Activated T-helper 9 cell treated with anti-CD3 and anti-CD28 coated beads, Interleukin-2, amount 50 U/mL, for 16 hours (primary cell): ENCODE measurements around the gene ADGRL2.
"Not testable (repeated sequence)": the region's sequence is repeated elsewhere in the genome, so short reads cannot be mapped to it uniquely, and the experiment has no call there.

Experiments used
- DNase-seq: peaks from one replicate; pipeline ENCODE4 v3.0.0-alpha.2; 2020; ENCODE audit warnings: low read depth

Gene ADGRL2

DNA sequence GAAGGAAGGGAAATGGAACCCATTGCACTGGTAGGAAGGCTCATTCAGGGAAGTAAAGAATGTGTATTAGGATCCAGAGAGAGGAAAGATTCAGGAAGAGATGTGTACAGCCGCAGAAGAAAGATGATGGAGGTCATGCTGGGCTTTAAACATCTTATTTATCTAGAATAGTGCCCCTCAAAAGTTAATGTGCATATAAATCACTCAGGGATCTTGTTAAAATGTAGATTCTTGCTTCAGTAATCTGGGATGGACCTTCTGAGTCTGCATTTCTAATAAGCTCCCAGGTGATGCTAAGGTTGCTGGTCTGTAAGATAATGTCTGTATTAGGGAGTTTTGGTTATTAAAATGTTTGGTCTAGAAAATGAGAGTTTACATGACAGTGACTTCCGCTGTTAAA is 46.3 kb downstream of the ADGRL2 start:
- no peak for DNase-seq

DNA sequence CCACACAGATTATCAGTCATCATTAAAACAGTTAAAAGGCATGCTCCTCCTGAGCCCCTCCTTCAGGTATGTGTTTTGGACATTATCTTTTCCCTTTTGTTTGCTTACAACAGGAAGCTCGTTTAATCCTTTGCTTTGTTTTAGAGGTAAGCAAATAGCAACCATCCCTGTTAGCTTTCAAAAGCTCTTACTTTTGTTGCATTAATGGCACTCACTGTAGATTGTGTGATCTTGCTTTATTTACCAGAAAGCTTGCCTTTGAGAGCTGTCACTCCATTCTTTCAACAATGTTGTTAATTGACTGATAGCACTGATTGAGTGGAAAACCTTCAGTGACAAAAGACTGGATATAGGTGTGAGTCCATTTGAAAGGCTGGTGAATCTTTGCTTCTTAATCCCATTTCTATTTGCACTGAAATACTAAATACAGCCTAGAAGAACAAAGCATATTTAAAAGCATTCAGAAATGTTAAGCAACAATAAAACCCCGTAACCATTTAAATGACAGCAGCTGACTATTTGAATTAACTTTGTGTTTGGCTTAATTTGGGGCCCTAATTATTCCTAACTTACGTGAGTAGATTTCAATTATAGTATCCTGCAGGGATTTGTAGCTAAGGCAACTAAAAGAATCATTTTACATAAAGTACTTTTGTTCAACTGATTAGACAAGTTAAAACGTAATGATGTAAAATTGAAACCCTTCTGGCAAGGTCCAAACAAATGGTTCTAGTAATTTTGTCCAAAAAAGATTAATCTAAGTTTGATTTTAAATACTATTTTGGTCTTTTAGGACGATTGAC is 48.3 kb downstream of the ADGRL2 start:
- no peak for DNase-seq

DNA sequence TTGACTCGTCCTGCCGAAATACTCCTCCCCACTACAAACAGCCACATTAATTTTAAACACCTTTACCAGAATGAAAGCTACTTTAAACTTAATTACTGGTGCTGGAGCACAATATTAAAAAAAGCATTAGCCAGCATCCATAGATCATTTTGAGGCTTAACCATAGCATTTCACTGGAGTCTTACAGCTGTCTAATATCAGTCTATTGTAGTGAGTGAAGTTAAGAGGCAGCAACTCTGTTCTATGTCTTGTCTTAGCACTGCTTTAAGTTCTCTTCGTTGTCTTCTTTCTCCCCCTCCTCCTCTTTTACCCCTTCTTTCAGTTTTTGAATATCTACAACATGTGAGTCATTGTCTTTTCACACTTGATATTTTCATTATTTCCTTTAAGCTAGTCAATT is 49.3 kb downstream of the ADGRL2 start:
- DNase-seq, result no peak

DNA sequence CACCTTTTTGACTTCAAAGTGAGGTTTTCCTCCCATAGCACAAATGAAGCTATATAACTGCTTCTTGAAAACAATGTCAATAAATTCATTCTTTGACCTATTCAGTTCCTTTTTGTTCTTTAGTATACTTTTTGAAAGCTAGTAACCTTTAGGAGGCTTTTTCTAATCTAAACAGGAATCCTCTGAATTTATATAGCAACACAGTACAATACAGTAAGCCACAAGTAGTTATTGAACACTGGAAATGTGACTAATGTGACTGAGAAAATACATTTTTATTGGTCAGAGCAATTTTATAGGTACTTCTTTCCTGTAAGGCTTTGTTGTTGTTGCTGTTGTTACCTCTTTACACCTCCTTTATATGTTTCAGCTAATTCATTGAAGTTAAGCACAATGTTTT is 49.8 kb downstream of the ADGRL2 start:
- DNase-seq, result no peak

DNA sequence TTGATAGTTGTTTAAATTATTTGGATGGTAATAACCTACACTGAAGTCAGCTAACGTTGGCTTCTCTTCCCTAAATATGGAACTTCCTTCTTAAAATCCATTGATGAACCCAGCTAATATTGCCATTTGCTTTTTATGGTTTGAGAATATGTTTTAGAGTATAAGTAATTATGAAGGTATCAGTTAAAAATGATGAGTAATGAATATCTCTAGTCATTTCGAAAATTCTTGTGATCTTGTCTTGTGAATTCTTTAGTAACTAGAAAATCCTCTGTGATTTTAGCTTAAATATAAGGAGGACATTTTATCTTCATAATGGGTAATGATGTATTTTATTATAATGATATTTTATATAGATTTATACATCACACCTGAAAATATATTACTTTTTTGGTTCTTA is 50.5 kb downstream of the ADGRL2 start:
- no peak for DNase-seq

DNA sequence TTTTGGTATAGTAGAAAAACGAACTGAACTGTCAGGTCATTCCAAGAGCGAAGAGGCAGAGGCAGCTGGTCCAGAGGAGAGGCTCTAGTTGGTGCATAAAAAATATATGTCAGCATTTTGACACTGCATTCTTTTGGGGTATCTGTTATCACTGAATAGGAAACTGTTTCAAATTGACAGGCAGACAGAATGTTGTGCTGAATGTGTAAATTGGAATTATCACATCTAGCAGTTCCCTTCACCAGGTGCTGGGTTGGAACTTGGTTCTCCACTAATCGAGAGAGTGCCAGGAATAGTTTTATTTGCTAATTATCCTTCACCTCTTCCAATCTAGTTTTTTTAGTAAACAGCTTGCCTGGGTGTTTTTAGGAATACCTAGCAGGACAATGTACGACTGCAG is 52.2 kb downstream of the ADGRL2 start:
- no peak for DNase-seq

DNA sequence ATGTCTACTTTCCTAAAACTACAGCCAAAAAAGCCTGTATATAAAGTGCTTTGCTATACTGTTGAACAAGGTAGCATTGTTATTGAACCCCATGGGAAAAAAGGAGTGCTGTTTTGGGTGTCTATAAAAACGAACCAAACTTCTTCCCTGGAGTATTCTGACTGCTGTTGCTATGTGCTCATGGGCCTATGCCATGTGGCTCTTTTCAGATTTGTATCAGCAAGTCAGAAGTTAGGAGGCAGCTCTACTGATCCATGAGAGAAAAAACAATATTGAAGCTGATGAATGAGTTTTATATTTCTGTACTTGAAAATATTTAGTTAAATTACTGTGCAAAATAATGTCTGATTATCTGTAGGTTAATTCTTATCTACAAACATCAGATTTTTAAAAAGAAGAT is 66.5 kb downstream of the ADGRL2 start:
- no peak for DNase-seq

DNA sequence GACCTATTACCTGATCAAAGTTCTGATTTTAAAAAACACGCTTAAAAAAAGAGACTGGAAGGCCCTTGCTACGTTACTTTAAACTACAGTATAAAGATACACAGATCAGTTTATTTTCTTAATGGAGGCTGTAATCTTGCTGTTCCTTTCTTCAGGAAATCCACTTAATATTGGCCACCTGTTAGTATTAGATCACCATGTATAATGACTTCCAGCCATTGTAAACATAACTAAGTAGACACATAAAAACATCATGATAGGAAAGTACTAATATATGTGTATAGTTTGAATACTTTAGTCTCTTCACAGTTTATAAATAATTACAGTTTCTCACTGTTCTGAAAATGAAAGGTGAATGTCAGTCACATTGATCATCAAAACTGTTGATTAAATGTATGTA is 68.6 kb downstream of the ADGRL2 start:
- no peak for DNase-seq

DNA sequence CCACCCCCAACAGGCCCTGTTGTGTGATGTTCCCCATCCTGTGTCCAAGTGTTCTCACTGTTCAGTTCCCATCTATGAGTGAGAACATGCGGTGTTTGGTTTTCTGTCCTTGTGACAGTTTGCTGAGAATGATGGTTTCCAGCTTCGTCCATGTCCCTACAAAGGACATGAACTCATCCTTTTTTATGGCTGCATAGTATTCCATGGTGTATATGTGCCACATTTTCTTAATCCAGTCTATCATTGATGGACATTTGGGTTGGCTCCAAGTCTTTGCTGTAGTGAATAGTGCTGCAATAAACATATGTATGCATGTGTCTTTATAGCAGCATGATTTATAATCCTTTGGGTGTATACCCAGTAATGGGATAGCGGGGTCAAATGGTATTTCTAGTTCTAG is 70.4 kb downstream of the ADGRL2 start:
- not testable (repeated sequence) for DNase-seq

DNA sequence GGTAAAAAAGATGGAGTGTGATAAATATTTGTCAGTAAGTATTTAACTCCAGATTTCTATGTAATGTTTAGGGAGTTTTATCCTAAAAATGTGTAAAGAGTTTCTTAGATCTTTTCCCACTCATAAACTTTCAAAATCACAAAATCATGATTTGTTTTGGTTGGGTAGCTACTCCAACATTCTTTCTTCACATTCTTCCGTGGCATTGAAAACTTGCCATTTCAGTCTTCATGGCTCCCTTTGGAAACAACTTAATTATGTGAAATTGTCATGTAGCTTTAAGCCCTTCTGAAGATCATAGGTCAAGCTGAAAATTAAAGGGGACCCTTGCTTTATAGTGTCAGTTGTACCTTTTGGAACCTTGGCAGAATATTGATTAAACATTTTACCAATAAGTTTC is 73.2 kb downstream of the ADGRL2 start:
- no peak for DNase-seq

DNA sequence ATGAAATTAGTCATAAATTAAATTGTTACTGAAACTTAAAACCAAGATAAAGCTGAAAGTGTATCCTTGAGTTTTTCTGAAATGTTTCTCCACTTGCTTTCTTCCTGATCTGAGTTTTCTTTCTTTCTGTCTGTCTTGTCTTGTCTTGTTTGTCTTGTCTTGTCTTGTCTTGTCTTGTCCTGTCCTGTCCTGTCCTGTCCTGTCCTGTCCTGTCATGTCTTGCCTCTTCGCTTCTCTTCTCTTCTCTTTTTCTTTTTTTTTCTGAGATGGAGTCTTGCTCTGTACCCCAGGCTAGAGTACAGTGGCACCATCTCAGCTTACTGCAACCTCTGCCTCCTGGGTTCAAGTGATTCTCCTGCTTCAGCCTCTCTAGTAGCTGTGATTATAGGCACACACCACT is 73.7 kb downstream of the ADGRL2 start:
- no peak for DNase-seq

DNA sequence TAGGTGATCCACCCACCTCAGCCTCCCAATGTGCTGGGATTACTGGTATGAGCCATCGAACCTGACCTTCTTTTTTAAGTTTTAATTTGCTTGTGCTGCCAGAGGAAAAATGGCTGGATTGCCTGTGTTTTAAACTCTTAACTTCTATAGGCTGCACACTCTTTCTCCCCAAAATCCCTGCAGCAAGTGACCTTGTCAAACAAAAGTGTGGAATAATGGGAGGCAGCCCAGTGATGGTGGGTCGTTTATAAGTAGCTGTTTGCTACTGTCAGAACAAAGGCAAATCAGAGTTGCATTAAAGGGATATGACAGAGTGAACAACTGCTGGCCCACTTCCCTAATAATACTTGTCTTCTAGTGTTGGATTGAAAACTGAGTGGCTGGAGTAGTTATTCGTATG is 74.2 kb downstream of the ADGRL2 start:
- no peak for DNase-seq

DNA sequence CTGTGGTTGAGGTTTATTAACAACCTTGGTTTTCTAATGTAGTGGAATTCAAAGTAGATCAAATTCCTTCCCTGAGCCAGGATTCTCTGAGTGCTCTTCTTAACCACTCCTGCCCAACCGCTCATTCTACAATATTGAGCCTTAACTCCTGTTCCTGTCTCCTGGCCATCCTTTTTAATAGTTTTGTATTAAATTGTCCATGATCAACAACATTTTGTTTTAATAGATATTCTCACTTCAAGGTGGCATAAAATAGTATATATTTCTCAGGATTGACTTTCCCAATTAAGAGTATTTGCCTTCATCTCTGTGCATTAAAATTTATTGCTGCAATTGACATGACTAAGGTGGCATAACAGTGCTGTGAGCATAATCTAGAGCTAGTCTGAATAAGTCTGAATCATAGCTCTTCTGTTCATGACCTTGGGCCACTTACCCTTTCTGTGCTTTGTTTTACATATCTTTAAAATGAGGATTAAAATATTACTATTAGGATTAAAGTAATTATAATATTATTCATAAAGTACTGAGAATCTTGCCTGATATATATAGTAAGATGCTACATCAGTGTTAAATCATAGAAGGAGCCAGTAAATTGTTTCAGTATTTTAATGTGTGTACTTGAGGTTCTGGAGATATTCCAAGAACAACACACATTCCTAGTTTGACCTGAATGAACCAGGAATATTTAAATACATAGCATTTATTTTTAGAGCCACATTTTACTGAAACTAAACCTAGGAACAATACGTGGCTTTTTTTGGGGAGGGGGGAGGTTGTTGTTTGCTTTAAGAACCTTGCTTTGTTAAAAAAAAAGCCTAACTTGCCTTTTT is 76.4 kb downstream of the ADGRL2 start:
- no peak for DNase-seq

DNA sequence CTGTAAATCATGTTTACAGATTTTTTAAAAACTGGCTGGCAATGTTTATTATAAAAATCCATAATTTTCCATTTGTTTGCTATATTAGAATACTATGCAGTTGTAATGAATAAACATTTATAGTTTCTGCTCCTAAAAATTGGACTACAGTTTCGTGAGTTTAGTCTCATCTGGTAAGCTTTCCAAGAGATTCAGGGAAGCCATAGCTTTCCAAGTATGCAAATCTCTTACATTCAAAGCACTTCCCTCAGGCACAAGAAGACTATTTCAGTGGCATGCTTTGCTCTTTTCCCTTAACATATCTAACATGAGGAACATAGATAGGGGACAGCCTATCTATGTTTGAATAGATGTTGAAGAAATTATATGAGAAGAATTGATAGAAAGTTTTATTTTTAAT is 77.2 kb downstream of the ADGRL2 start:
- DNase-seq, result no peak

DNA sequence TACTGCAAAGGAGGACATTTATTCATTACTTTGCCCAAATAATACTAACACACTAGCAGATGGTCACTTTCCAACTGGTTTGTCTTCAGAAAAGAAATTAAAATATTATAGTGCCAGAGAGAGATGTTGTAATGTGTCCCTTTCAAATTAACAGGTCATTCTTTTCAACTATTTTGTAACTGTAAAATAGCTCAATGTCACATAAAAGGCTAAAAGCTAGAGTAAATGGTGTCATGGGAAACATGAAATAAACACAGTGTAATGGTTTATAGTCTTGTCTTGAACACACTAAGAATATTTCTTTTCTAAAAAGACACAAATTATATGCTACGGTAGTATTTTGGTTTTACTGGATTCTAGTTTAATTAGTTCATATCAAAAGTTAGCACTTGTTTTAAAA is 77.8 kb downstream of the ADGRL2 start:
- DNase-seq, result no peak

DNA sequence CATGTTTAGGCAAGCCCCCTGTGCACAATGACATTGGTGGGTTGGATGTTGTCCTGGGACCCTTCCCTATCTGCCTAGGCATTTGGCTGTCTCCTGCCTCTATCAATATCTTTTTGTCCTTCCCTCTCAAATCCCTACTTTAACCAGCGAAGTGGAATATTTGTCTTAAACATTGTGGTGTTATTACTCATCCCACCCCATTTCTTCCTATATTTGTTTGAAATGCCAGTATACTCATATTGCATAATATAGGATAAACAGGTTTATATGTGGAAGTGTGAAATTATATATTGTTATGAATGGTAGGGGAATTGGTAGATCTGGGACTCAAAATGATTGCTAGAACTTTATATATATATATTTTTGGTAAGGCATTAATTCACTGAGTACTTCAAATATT is 80.0 kb downstream of the ADGRL2 start:
- DNase-seq, result no peak

DNA sequence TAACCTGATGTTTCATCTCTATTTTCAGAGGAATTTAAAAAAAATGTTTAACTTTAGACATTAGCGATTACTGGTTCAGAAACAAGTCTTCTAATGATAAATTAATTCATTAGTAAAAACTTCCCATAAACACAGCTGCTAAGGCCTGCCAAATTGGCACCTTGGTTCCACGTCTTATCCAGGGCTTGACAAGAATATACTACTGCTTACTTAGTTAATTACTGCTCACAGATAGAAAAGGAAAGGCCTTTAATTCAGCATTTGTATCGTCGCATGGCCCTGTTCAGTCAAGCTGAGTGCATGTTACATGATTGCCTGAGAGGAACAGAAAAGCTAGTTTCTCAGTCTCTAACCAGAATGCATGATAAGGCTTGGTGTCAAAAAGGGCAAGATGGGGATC is 84.6 kb downstream of the ADGRL2 start:
- DNase-seq, result no peak

DNA sequence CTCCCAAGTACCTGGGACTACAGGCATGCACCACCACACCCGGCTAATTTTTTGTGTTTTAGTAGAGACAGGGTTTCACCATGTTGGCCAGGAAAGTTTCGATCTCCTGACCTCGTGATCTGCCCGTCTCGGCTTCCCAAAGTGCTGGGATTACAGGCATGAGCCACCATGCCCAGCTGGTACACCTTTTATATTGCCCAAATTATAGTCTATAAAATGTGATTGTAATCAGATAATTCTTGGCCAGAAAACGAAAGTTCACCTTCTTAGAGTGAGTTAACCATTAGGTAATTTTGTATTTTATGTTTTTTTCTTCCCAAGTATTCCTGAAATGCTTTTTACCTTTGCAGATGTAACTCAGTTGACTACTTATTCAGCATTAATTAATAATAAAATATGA is 85.6 kb downstream of the ADGRL2 start:
- not testable (repeated sequence) for DNase-seq

DNA sequence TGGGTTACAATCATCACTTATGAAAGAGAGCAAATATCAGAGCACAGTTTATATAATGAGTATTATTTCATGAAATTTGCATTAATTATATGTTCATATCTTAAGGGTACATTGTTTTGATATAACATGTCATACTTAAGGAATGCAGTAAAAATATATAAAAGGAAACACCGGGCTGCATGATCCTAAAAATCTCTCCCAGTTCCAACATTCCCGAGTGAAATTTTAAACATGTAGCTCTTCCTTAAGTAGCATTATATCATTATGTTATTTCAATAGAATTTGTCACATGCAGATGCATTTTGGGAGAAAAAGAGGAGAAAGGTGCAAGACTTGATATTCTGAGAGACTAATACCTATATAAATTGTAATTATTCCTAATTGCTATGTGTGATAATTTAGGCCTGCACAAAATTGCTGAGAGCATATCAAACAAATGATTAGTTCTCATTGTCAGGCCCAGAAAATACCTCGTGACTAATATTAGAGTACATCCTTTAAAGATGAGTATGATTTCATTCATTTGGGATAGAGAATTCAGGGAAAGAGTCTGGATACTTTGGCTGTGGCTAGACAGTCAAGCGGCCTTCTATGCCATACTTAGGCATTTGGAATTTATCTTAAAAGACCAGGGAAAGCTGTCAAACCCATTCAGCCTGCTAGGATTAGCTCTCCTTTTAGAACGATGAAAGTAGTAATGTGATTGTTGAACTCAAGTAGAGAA is 86.8 kb downstream of the ADGRL2 start:
- no peak for DNase-seq

DNA sequence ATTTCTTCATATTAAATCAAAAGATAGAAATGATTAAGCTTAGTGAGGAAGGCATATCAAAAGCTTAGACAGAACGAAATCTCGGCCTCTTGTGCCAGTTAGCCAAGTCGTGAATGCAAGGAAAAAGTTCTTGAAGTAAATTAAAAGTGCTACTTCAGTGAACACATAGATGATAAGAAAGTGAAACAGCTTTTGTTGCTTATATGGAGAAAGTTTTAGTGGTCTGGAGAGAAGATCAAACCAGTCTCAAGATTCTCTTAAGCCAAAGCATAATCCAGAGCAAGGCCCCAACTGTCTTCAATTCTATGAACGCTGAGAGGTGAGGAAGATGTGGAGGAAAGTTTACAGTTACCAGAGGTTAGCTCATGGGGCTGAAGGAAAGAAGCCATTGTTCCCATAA is 88.4 kb downstream of the ADGRL2 start:
- no peak for DNase-seq

DNA sequence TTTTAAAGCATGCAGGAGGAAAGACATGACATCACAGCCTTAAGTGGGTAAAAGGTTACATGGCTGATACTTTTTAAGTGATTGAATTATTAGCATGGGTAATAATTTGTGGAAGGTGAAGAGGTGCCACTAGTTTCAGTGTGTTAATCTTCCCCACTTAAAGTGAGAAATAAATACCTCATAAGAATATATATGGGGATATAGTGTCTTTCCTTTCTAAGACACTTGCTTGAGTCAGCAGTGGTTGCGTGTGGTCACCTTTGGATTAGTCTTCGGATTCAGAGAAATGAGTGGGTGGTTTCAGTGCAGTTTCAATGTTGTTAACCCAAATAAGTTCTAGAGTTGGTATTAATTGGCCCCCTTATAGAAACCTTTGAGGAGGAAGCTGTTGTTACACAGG is 94.1 kb downstream of the ADGRL2 start:
- no peak for DNase-seq

DNA sequence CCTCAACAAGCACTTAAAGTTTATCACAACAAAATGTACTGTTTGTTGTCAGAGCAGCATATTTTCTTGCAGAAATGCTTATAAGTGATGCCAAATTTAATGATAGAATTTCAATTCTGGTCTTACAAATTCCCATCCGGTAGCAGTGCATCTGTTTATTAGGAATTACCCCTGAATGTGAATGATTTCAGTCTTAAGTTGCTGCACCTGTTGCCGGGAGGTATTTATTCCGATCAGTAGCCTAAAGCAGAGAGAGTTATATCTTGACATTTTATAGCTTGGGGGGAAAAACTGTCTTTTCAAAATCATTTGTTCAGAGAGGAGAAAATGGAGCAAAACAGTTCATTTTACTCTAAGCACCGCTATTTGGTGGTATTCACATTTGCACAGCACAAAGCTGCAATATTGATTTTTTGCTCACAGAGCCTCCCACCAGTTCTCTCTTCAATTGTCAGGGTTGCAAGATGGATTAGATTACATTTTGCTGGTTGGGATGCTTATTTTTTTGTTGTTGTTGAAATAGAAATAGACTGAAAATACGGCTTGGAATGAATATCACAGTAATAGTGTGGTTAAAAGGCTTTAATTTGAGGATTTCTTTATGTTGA is 98.6 kb downstream of the ADGRL2 start:
- no peak for DNase-seq

DNA sequence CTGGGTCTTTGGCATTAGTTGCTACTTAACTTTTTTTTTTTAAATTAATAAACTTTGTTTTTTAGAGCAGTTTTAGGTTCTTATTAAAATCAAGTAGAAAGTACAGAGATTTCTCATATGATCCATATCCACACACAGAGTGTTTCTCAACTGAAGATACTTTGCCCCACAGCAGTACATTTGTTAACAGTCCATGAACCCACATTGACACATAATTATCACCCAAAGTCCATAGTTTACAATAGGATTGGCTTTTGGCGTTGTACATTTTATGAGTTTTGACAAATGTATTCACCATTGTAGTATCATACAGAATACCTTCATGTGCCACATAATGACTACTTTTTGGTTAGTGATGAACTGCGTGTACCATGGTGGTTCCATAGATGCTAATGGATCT is 106.8 kb downstream of the ADGRL2 start:
- no peak for DNase-seq
